ENCODE data around the gene RNF144A. TPM values are rescaled to one million over a fixed set of nuclear protein-coding genes. Genes with fewer than 3 reads are reported as not detected.
A peak's percentile ranks its signal among the peaks of the same experiment; 100 is the strongest.

RNF144A gene
- total and polyA plus RNA-seq, 2 experiments from 2014 or later, result 0.60 to 3.5 TPM

DNA sequence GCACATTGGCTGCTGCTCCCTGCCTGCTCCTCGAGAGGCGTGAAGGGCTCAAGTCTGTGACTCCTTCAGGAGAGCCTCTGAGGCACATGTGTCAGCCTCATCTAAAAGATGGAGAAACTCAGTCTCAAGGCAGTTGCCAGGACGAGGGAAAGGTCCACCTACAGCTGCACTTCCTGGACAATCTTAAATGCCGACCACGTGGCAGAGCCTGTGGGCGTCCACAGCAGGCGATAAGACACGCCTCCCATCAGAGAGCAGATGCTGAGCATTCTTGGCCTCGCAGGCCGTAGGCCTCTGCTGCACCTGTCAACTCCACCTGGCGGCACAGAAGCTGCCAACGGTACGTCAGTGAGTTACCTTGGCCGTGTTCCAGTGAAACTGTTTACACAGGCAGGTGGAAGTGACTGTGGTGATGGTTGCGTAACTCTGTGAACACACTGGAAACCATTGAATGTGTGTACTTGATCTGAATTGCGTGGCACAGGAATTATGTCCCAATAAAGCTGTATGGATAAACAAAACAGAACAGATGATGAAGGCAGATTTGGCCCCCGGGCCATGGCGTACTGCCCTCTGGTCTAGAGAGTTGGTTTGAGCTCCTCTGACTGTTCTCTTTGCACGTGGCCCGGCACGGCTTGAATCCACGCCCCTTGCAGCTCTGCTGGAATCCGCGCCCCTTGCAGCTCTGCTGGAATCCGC is 114.5 kb downstream of the RNF144A start:
- 91 to 94% methylated on average over 23 to 25 of the region's 25 CpGs for WGBS, 2 experiments (ENCODE audit: low coverage in 1 of 2, low lambda C conversion rate in 2 of 2, missing lambda C conversion rate in 2 of 2)
- no peak for TF ChIP-seq EZH2 (IDR thresholded peaks at IDR 0.05; ENCODE audit: insufficient read depth, poor library complexity, severe bottlenecking)
- no peak for TF ChIP-seq EZH2phosphoT487 (IDR thresholded peaks at IDR 0.05; ENCODE audit: insufficient read depth, low read depth)
- Histone ChIP-seq H4K20me1 (ENCODE audit: insufficient read depth) (no peaks in the 10 kb centered on the region), H3K9me3 (ENCODE audit: low read depth) (no peaks in the 10 kb centered on the region), H3K27me3 (replicated peaks; ENCODE audit: insufficient read depth) (no peaks in the 10 kb centered on the region), H3K4me3 (no peak overlapping the region), H2AFZ (no peak overlapping the region), H3K4me2 (ENCODE audit: unreplicated experiment) (no peak overlapping the region), H3K27ac (no peak overlapping the region), H3K36me3 (ENCODE audit: low read depth) (no peaks in the 10 kb centered on the region), H3K79me2 (ENCODE audit: insufficient read depth) (no peaks in the 10 kb centered on the region), H3K9ac (no peak overlapping the region), H3F3A (ENCODE audit: insufficient read depth) (no peaks in the 10 kb centered on the region), H3K4me1 (ENCODE audit: insufficient read depth) (no peaks in the 10 kb centered on the region), H3K9me2 (ENCODE audit: insufficient read depth) (no peaks in the 10 kb centered on the region)
- in situ Hi-C loops (cut with MboI), result no loop called here
- DNase-seq, result no peak

DNA sequence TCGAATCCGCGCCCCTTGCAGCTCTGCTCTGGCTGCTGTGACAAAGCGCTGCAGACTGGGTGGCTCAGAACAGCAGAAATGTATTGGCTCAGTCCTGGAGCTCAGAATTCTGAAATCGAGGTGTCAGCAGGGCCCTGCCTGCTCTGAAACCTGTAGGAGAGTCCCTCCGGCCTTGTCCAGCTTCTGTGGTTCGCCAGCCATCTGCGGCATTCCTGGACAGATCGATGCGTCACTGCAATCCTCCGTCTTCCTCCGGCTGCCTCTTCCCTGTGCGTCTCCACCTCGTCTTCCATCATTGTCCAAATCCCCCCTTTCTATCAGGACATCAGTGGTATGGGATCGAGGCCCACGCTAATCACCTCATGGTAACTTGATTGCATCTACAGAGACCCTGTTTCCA is 115.2 kb downstream of the RNF144A start:
- WGBS, 2 experiments (ENCODE audit: low coverage in 1 of 2, low lambda C conversion rate in 2 of 2, missing lambda C conversion rate in 2 of 2), result 91 to 94% methylated on average over 16 of the region's 16 CpGs
- H3K9me2 ChIP-seq (ENCODE audit: insufficient read depth), result no peaks in the 10 kb centered on the region
- no peak for DNase-seq
- in situ Hi-C loops (cut with MboI), result no loop called here
- H3F3A ChIP-seq (ENCODE audit: insufficient read depth), result no peaks in the 10 kb centered on the region
- no peaks in the 10 kb centered on the region for H3K4me1 ChIP-seq (ENCODE audit: insufficient read depth)
- no peak overlapping the region for H3K4me3 ChIP-seq
- H3K79me2 ChIP-seq (ENCODE audit: insufficient read depth), result no peaks in the 10 kb centered on the region
- no peaks in the 10 kb centered on the region for H3K36me3 ChIP-seq (ENCODE audit: low read depth)
- no peaks in the 10 kb centered on the region for H3K27me3 ChIP-seq (replicated peaks; ENCODE audit: insufficient read depth)
- H3K9me3 ChIP-seq (ENCODE audit: low read depth), result no peaks in the 10 kb centered on the region
- H3K27ac ChIP-seq, result no peak overlapping the region
- no peak overlapping the region for H3K4me2 ChIP-seq (ENCODE audit: unreplicated experiment)
- no peak overlapping the region for H3K9ac ChIP-seq
- H2AFZ ChIP-seq, result no peak overlapping the region
- no peaks in the 10 kb centered on the region for H4K20me1 ChIP-seq (ENCODE audit: insufficient read depth)
- TF ChIP-seq EZH2 (IDR thresholded peaks at IDR 0.05; ENCODE audit: insufficient read depth, poor library complexity, severe bottlenecking) (no peak), EZH2phosphoT487 (IDR thresholded peaks at IDR 0.05; ENCODE audit: insufficient read depth, low read depth) (no peak)

DNA sequence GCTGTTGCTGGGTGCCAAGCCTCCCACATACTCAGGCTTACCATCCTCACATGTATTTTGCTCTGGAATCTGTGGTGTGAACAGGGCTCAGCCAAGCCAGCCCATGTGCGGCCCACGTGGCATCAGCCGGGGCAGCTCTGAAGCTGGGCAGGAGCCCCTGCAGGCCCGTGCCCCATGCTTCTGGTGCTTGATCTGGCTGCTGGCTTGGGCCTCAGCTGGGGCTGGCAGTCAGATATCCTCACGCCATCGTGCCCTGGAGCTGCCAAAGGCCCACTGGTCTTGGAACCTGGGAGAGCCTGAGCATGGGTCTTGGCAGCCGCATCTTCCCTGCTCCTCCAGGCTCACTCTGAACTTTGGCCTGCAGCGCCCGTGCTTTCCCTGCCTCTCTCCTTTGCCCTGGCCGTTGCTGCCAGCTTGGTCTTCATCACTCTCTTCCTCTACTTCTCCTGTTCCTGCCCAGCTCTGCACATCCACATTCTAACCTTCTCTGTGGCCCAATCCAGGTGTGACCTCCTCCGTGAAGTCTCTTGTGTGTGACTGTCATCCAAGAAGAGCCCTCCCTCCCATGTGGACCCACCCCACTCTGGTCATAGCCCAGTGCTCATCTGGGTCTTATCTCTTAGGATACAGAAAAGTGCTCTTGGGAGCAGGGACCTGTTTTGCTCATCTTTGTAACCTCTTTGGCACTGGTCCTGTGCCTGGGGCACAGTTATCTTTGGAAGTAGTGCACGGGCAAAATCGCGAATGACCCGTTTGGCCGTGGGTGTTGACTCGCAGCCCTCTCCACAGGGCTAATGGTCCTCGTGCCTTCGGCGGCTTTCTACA is 116.1 kb downstream of the RNF144A start:
- no peaks in the 10 kb centered on the region for H3K4me1 ChIP-seq (ENCODE audit: insufficient read depth)
- DNase-seq, result no peak
- H3K9me3 ChIP-seq (ENCODE audit: low read depth), result no peaks in the 10 kb centered on the region
- in situ Hi-C loops (cut with MboI), result no loop called here
- H3F3A ChIP-seq (ENCODE audit: insufficient read depth), result no peaks in the 10 kb centered on the region
- no peak overlapping the region for H2AFZ ChIP-seq
- no peak overlapping the region for H3K4me3 ChIP-seq
- no peaks in the 10 kb centered on the region for H3K27me3 ChIP-seq (replicated peaks; ENCODE audit: insufficient read depth)
- no peaks in the 10 kb centered on the region for H3K9me2 ChIP-seq (ENCODE audit: insufficient read depth)
- H3K4me2 ChIP-seq (ENCODE audit: unreplicated experiment), result no peak overlapping the region
- H3K36me3 ChIP-seq (ENCODE audit: low read depth), result no peaks in the 10 kb centered on the region
- H3K27ac ChIP-seq, result no peak overlapping the region
- 89 to 90% methylated on average over 20 of the region's 20 CpGs for WGBS, 2 experiments (ENCODE audit: low coverage in 1 of 2, low lambda C conversion rate in 2 of 2, missing lambda C conversion rate in 2 of 2)
- TF ChIP-seq EZH2 (IDR thresholded peaks at IDR 0.05; ENCODE audit: insufficient read depth, poor library complexity, severe bottlenecking) (no peak), EZH2phosphoT487 (IDR thresholded peaks at IDR 0.05; ENCODE audit: insufficient read depth, low read depth) (no peak)
- no peaks in the 10 kb centered on the region for H3K79me2 ChIP-seq (ENCODE audit: insufficient read depth)
- no peaks in the 10 kb centered on the region for H4K20me1 ChIP-seq (ENCODE audit: insufficient read depth)
- H3K9ac ChIP-seq, result no peak overlapping the region

- H3K36me3 ChIP-seq (ENCODE audit: low read depth), result no peaks in the 10 kb centered on the region
- TF ChIP-seq EZH2phosphoT487 (IDR thresholded peaks at IDR 0.05; ENCODE audit: insufficient read depth, low read depth), result no peak
- no peaks in the 10 kb centered on the region for H3K4me1 ChIP-seq (ENCODE audit: insufficient read depth)
- H2AFZ ChIP-seq, result no peak overlapping the region
- H3K27ac ChIP-seq, result no peak overlapping the region
- H3F3A ChIP-seq (ENCODE audit: insufficient read depth), result no peaks in the 10 kb centered on the region
- H3K4me3 ChIP-seq, result no peak overlapping the region
- H3K9me2 ChIP-seq (ENCODE audit: insufficient read depth), result no peaks in the 10 kb centered on the region
- 82 to 83% methylated on average over 14 of the region's 14 CpGs for WGBS, 2 experiments (ENCODE audit: low coverage in 1 of 2, low lambda C conversion rate in 2 of 2, missing lambda C conversion rate in 2 of 2)
- no peak overlapping the region for H3K9ac ChIP-seq
- H3K27me3 ChIP-seq (replicated peaks; ENCODE audit: insufficient read depth), result no peaks in the 10 kb centered on the region
- H3K4me2 ChIP-seq (ENCODE audit: unreplicated experiment), result no peak overlapping the region
- no peaks in the 10 kb centered on the region for H3K79me2 ChIP-seq (ENCODE audit: insufficient read depth)
- peak; percentile 12 for DNase-seq
- in situ Hi-C loops (cut with MboI), result no loop called here
- H3K9me3 ChIP-seq (ENCODE audit: low read depth), result no peaks in the 10 kb centered on the region
- H4K20me1 ChIP-seq (ENCODE audit: insufficient read depth), result no peaks in the 10 kb centered on the region
Observed at GRCh38 chr2:7034303-7034702, 117.1 kb downstream of the RNF144A start.
